HG03064 (cell line): Measurements from ENCODE around the gene EME2.
A peak's percentile ranks its signal among the peaks of the same experiment; 100 is the strongest.

Experiments used
- ATAC-seq: cut with Tn5 transposase; IDR thresholded peaks from one replicate; pipeline ENCODE4 v1.9.1; 2021; ENCODE audit warnings: low read depth; ENCODE audit not compliant: unreplicated experiment

The EME2 gene

GRCh38 chr16:1765826-1766225, 6.8 kb upstream of the EME2 start:
- ATAC-seq: no peak

- ATAC-seq: no peak
Observed at GRCh38 chr16:1766231-1766630, 6.4 kb upstream of the EME2 start.

GRCh38 chr16:1766701-1767100, 5.9 kb upstream of the EME2 start:
- no peak for ATAC-seq

- no peak for ATAC-seq
Observed at GRCh38 chr16:1767116-1767994, 5.3 kb upstream of the EME2 start.

- ATAC-seq: no peak
Observed at GRCh38 chr16:1768061-1768766, 4.4 kb upstream of the EME2 start.

- no peak for ATAC-seq
Observed at GRCh38 chr16:1768767-1769401, 3.7 kb upstream of the EME2 start.

GRCh38 chr16:1769402-1770300, 3.0 kb upstream of the EME2 start:
- ATAC-seq: no peak

GRCh38 chr16:1770328-1771187, 2.1 kb upstream of the EME2 start:
- no peak for ATAC-seq

GRCh38 chr16:1771188-1771863, 1.3 kb upstream of the EME2 start, which contains the start of gene NME3:
Gene NME3 (minus strand): TSS chr16:1771543. CDS start chr16:1771534, 9 bp downstream.
- ATAC-seq: no peak

GRCh38 chr16:1771864-1772361, 697 bp upstream of the EME2 start:
- ATAC-seq: no peak

- peak; percentile 44 for ATAC-seq
Observed at GRCh38 chr16:1772908-1773702, 495 bp downstream of the EME2 start, which contains the start of gene MRPS34. Gene MRPS34 (minus strand): TSS chr16:1773134. CDS start chr16:1773119, 15 bp downstream.

- no peak for ATAC-seq
Observed at GRCh38 chr16:1773703-1774447, 1.3 kb downstream of the EME2 start.

- ATAC-seq: no peak
Observed at GRCh38 chr16:1774448-1774780, 1.8 kb downstream of the EME2 start.

- ATAC-seq: no peak
Observed at GRCh38 chr16:1775006-1775845, 2.6 kb downstream of the EME2 start.

- no peak for ATAC-seq
Observed at GRCh38 chr16:1775846-1776671, 3.4 kb downstream of the EME2 start.

- ATAC-seq: no peak
Observed at GRCh38 chr16:1776672-1776955, 4.0 kb downstream of the EME2 start.
